Subcutaneous preadipocyte (primary cell): Measurements from ENCODE around the gene FAM133A. TPM values are rescaled to one million over a fixed set of nuclear protein-coding genes. Genes with fewer than 3 reads are reported as not detected.

Experiments
- total RNA-seq: library from RNA; depleted of rRNA; stranded (reverse); fragments of >200 nt; gene quantifications from 2 replicates; pipeline ENCODE4 v1.2.3, GENCODE V29; 2012

The FAM133A gene
- not detected in 2 replicates for total RNA-seq

GRCh38 chrX:93673869-93674271 lies at the start of gene FAM133A:
TSS of gene FAM133A (plus strand) at chrX:93674206. CDS start at chrX:93709420, 35,214 bp downstream.

GRCh38 chrX:93673056-93673868 lies 744 bp upstream of the FAM133A start, which contains the start of gene NAP1L3:
TSS of gene NAP1L3 (minus strand) at chrX:93673578. CDS start at chrX:93673304, 274 bp downstream.

Other genes starting within 250 kb of the FAM133A start
- gene NAP1L3, start 628 bp upstream of the FAM133A start, total RNA-seq = 1.1 and 1.4 TPM in 2 replicates